Neural progenitor cell (in vitro differentiated cells): ENCODE measurements around the gene RNF5.

Experiments
- CTCF ChIP-seq: fragments of 200-600 bp; sonication (generic); IDR thresholded peaks from 2 replicates; pipeline ENCODE4 v1.5.1; 2017; ENCODE audit warnings: antibody characterized with exemption, mild to moderate bottlenecking
- EZH2 ChIP-seq: fragments of 200-600 bp; sonication (generic); IDR thresholded peaks from 2 replicates; pipeline ENCODE4 v1.6.1; 2017; ENCODE audit warnings: antibody characterized with exemption, mild to moderate bottlenecking, moderate library complexity
- EZH2phosphoT487 ChIP-seq: fragments of 200-600 bp; sonication (generic); IDR thresholded peaks from 2 replicates; pipeline ENCODE4 v1.6.1; 2017; ENCODE audit warnings: antibody characterized with exemption

- TF ChIP-seq CTCF = no peak
- TF ChIP-seq EZH2phosphoT487 = no peak
- TF ChIP-seq EZH2 = no peak
These were observed 2.3 kb upstream of the RNF5 start, which contains the start of gene AGPAT1 for GRCh38 chr6:32175711-32176475.
